HG02943 (cell line): Measurements from ENCODE around the gene APCDD1.
"Not testable (repeated sequence)": the region's sequence is repeated elsewhere in the genome, so short reads cannot be mapped to it uniquely, and the experiment has no call there.

Experiments used
- ATAC-seq: cut with Tn5 transposase; IDR thresholded peaks from one replicate; pipeline ENCODE4 v1.9.1; 2021; ENCODE audit warnings: mild to moderate bottlenecking, low read depth, moderate library complexity; ENCODE audit not compliant: unreplicated experiment

Gene APCDD1

GRCh38 chr18:10460414-10461018, 6.1 kb downstream of the APCDD1 start:
- no peak for ATAC-seq

- ATAC-seq = no peak
Measured at GRCh38 chr18:10461989-10462388, 7.6 kb downstream of the APCDD1 start.

- no peak for ATAC-seq
Measured at GRCh38 chr18:10462597-10462996, 8.2 kb downstream of the APCDD1 start.

GRCh38 chr18:10463096-10463495, 8.7 kb downstream of the APCDD1 start:
- no peak for ATAC-seq

GRCh38 chr18:10463741-10464140, 9.3 kb downstream of the APCDD1 start:
- ATAC-seq = no peak

GRCh38 chr18:10464161-10464648, 9.8 kb downstream of the APCDD1 start:
- ATAC-seq = not testable (repeated sequence)

GRCh38 chr18:10465174-10465939, 10.9 kb downstream of the APCDD1 start:
- no peak for ATAC-seq

GRCh38 chr18:10470429-10470828, 16.0 kb downstream of the APCDD1 start:
- no peak for ATAC-seq

GRCh38 chr18:10471574-10471973, 17.1 kb downstream of the APCDD1 start:
- ATAC-seq = no peak

GRCh38 chr18:10473132-10473531, 18.7 kb downstream of the APCDD1 start:
- ATAC-seq = no peak

GRCh38 chr18:10474309-10474708, 19.9 kb downstream of the APCDD1 start:
- ATAC-seq = no peak

- ATAC-seq = no peak
Measured at GRCh38 chr18:10475276-10475653, 20.8 kb downstream of the APCDD1 start.

GRCh38 chr18:10475654-10476291, 21.3 kb downstream of the APCDD1 start:
- ATAC-seq = no peak

GRCh38 chr18:10476338-10476791, 21.9 kb downstream of the APCDD1 start:
- no peak for ATAC-seq

- ATAC-seq = no peak
Measured at GRCh38 chr18:10477121-10477862, 22.9 kb downstream of the APCDD1 start.

- no peak for ATAC-seq
Measured at GRCh38 chr18:10477863-10478260, 23.4 kb downstream of the APCDD1 start.

GRCh38 chr18:10481831-10482230, 27.4 kb downstream of the APCDD1 start:
- ATAC-seq = no peak

GRCh38 chr18:10482363-10482984, 28.0 kb downstream of the APCDD1 start:
- ATAC-seq = no peak

GRCh38 chr18:10482985-10483949, 28.8 kb downstream of the APCDD1 start:
- ATAC-seq = peak; percentile 76
